HepG2 (cell line): ENCODE measurements around the gene ODC1. TPM values are rescaled to one million over a fixed set of nuclear protein-coding genes. Genes with fewer than 3 reads are reported as not detected.
A peak's percentile ranks its signal among the peaks of the same experiment; 100 is the strongest.

Experiments
- ARID2 ChIP-seq: sonication (generic); formaldehyde crosslinking; IDR thresholded peaks from 2 replicates; pipeline ENCODE4 v1.8.1; 2022; ENCODE audit warnings: mild to moderate bottlenecking, missing genetic modification reagents, borderline replicate concordance
- ARID4A ChIP-seq: sonication (generic); formaldehyde crosslinking; IDR thresholded peaks from 2 replicates; pipeline ENCODE4 v1.5.0; 2020; ENCODE audit warnings: mild to moderate bottlenecking, missing genetic modification reagents, borderline replicate concordance
- ARNT2 ChIP-seq: sonication (generic); formaldehyde crosslinking; IDR thresholded peaks from 2 replicates; pipeline ENCODE4 v1.8.0; 2022; ENCODE audit warnings: mild to moderate bottlenecking, low read depth, missing genetic modification reagents, moderate library complexity
- CHCHD3 ChIP-seq: sonication (generic); formaldehyde crosslinking; IDR thresholded peaks from 2 replicates; pipeline ENCODE4 v1.8.0; 2022; ENCODE audit warnings: mild to moderate bottlenecking, missing genetic modification reagents, moderate library complexity
- GTF3A ChIP-seq: sonication (generic); formaldehyde crosslinking; conservative IDR thresholded peaks from 2 replicates; pipeline ENCODE4 v1.4.0; 2020; ENCODE audit warnings: mild to moderate bottlenecking, missing genetic modification reagents
- KAT8 ChIP-seq: IDR thresholded peaks from 2 replicates; pipeline ENCODE4 v1.6.1; 2016; ENCODE audit warnings: missing genetic modification reagents, missing compliant biosample characterization
- MZF1 ChIP-seq: sonication (generic); formaldehyde crosslinking; IDR thresholded peaks from 2 replicates; pipeline ENCODE4 v1.8.1; 2023; ENCODE audit warnings: mild to moderate bottlenecking, missing genetic modification reagents, borderline replicate concordance
- PHF21A ChIP-seq: sonication (generic); formaldehyde crosslinking; IDR thresholded peaks from 2 replicates; pipeline ENCODE4 v1.5.0; 2020; ENCODE audit warnings: mild to moderate bottlenecking, missing genetic modification reagents
- PRPF4 ChIP-seq: fragments of 200-400 bp; formaldehyde crosslinking; IDR thresholded peaks from 2 replicates; pipeline ENCODE4 v1.6.1; 2016; ENCODE audit warnings: low read length, low read depth; ENCODE audit not compliant: poor library complexity, severe bottlenecking
- SMAD3 ChIP-seq: sonication (generic); formaldehyde crosslinking; IDR thresholded peaks from 2 replicates; pipeline ENCODE4 v1.4.0; 2020; ENCODE audit warnings: missing genetic modification reagents
- SNRNP70 ChIP-seq: fragments of 200-400 bp; formaldehyde crosslinking; IDR thresholded peaks from 2 replicates; pipeline ENCODE4 v1.6.1; 2017; ENCODE audit warnings: mild to moderate bottlenecking, low read depth, low read length, moderate library complexity
- ZFP36 ChIP-seq: fragments of 150-350 bp; IDR thresholded peaks from 2 replicates; pipeline ENCODE4 v1.6.1; 2018; ENCODE audit warnings: borderline replicate concordance, low read length, low read depth; ENCODE audit not compliant: partially characterized antibody
- ZNF17 ChIP-seq: sonication (generic); formaldehyde crosslinking; IDR thresholded peaks from 2 replicates; pipeline ENCODE4 v1.5.0; 2020; ENCODE audit warnings: mild to moderate bottlenecking, missing genetic modification reagents
- ZNF205 ChIP-seq: IDR thresholded peaks from 2 replicates; pipeline ENCODE4 v1.6.1; 2018; ENCODE audit warnings: missing biosample characterization, missing genetic modification reagents
- ZNF510 ChIP-seq: sonication (generic); formaldehyde crosslinking; IDR thresholded peaks from 2 replicates; pipeline ENCODE4 v1.4.0; 2020; ENCODE audit warnings: low read depth, mild to moderate bottlenecking, missing genetic modification reagents
- ZXDC ChIP-seq: sonication (generic); formaldehyde crosslinking; IDR thresholded peaks from 2 replicates; pipeline ENCODE4 v1.5.0; 2020; ENCODE audit warnings: mild to moderate bottlenecking, missing genetic modification reagents
- polyA plus RNA-seq, 8 experiments: library from polyadenylated mRNA; depleted of rRNA in 3 of 8; stranded (reverse) in 7 of 8; unstranded in 1 of 8; fragments of >200 nt; fragmentation: Illumina TruSeq in 4 of 8; extraction: Trizol in 4 of 8; gene quantifications; 2 replicates each; pipeline versions ENCODE4 v1.2.1 to v1.2.3, GENCODE V29; 2011 to 2016; ENCODE audit warnings: low read depth in 4 of 8, missing spikeins in 1 of 8, mixed read lengths in 1 of 8; ENCODE audit not compliant: insufficient read depth in 1 of 8
- total RNA-seq, 5 experiments: library from RNA; depleted of rRNA; stranded (reverse); fragments of >200 nt; fragmentation: Illumina TruSeq; extraction: Trizol; gene quantifications; 2 replicates each; pipeline ENCODE4 v1.2.3, GENCODE V29; 2016; ENCODE audit warnings: low read depth in 1 of 5

The ODC1 gene
- total and polyA plus RNA-seq, 2 of the 13 experiments (the other 11 are each of a cell fraction or from before 2014, with no cell fraction given) = 142 to 371 TPM

- TF ChIP-seq ARNT2 (CRISPR knock-in tag) (peak; percentile 14; the same call in 1 of the 2 replicates), CHCHD3 (CRISPR knock-in tag) (no peak), ARID2 (CRISPR knock-in tag) (no peak), ZNF510 (no peak), KAT8 (peak; percentile 71; the same call in 1 of the 2 replicates), SMAD3 (CRISPR knock-in tag) (0 out of 2 replicates have a peak, but pooled peaks have one; percentile 44), ZXDC (CRISPR knock-in tag) (no peak), ZFP36 (no peak), ZNF17 (CRISPR knock-in tag) (no peak), GTF3A (CRISPR knock-in tag) (peak; percentile 66; the same call in 1 of the 2 replicates), ARID4A (CRISPR knock-in tag) (peak; percentile 72; the same call in 1 of the 2 replicates), SNRNP70 (no peak), ZNF205 (peak; percentile 18; the same call in 1 of the 2 replicates), PHF21A (CRISPR knock-in tag) (peak; percentile 96), PRPF4 (no peak), MZF1 (CRISPR knock-in tag) (no peak)
Measured at GRCh38 chr2:10400978-10401951, 46.9 kb downstream of the ODC1 start (continued).
